ENCODE data around the gene PAFAH2. TPM values are rescaled to one million over a fixed set of nuclear protein-coding genes. Genes with fewer than 3 reads are reported as not detected.

PAFAH2 gene
- total RNA-seq, 1 experiment from 2014 or later: 8.5 TPM

DNA sequence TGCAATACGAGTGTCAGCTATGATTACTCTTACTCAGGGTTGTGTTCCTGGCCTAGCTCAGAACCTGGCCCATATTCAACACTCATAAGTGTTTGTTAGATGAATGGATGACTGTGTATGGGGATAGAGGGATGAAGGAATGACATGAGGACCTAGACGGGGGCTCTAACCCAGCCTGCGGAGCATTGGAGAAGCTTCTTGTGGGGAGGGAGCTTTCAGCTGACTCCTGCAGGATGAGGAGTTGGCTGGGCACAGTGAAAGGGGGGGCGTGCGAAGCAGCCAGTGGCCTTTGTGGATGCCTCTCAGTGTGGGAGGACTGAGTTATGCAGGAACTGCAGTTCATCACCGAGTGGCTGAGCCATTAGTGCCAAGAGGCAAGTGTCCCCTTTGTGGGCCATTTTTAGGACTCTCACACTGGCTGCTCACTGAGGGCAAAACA, 22.5 kb upstream of the PAFAH2 start:
- TF ChIP-seq SIN3A (IDR thresholded peaks at IDR 0.05; ENCODE audit: borderline replicate concordance, insufficient read depth, low read depth, low read length) (no peak), POLR2AphosphoS5 (IDR thresholded peaks at IDR 0.05; ENCODE audit: low read depth, low read length) (no peak), TCF7L2 (IDR thresholded peaks at IDR 0.05; ENCODE audit: low read depth, low read length) (no peak)
- TF ChIP-seq, protein P1, sequence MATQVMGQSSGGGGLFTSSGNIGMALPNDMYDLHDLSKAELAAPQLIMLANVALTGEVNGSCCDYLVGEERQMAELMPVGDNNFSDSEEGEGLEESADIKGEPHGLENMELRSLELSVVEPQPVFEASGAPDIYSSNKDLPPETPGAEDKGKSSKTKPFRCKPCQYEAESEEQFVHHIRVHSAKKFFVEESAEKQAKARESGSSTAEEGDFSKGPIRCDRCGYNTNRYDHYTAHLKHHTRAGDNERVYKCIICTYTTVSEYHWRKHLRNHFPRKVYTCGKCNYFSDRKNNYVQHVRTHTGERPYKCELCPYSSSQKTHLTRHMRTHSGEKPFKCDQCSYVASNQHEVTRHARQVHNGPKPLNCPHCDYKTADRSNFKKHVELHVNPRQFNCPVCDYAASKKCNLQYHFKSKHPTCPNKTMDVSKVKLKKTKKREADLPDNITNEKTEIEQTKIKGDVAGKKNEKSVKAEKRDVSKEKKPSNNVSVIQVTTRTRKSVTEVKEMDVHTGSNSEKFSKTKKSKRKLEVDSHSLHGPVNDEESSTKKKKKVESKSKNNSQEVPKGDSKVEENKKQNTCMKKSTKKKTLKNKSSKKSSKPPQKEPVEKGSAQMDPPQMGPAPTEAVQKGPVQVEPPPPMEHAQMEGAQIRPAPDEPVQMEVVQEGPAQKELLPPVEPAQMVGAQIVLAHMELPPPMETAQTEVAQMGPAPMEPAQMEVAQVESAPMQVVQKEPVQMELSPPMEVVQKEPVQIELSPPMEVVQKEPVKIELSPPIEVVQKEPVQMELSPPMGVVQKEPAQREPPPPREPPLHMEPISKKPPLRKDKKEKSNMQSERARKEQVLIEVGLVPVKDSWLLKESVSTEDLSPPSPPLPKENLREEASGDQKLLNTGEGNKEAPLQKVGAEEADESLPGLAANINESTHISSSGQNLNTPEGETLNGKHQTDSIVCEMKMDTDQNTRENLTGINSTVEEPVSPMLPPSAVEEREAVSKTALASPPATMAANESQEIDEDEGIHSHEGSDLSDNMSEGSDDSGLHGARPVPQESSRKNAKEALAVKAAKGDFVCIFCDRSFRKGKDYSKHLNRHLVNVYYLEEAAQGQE (IDR thresholded peaks at IDR 0.05; ENCODE audit: insufficient read depth in 1 of 2, low read depth in 2 of 2, low read length in 1 of 2): no peak
- TF ChIP-seq, protein P2, sequence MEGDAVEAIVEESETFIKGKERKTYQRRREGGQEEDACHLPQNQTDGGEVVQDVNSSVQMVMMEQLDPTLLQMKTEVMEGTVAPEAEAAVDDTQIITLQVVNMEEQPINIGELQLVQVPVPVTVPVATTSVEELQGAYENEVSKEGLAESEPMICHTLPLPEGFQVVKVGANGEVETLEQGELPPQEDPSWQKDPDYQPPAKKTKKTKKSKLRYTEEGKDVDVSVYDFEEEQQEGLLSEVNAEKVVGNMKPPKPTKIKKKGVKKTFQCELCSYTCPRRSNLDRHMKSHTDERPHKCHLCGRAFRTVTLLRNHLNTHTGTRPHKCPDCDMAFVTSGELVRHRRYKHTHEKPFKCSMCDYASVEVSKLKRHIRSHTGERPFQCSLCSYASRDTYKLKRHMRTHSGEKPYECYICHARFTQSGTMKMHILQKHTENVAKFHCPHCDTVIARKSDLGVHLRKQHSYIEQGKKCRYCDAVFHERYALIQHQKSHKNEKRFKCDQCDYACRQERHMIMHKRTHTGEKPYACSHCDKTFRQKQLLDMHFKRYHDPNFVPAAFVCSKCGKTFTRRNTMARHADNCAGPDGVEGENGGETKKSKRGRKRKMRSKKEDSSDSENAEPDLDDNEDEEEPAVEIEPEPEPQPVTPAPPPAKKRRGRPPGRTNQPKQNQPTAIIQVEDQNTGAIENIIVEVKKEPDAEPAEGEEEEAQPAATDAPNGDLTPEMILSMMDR (IDR thresholded peaks at IDR 0.05): no peak
- Histone ChIP-seq H3K27ac (ENCODE audit: low read length) (no peak overlapping the region), H3K27me3 (ENCODE audit: control insufficient read depth, insufficient read depth, low read length) (no peaks in the 10 kb centered on the region), H3K4me3 (ENCODE audit: low read depth in 2 of 2, low read length in 2 of 2) (no peak overlapping the region), H3K9me3 (ENCODE audit: control insufficient read depth, insufficient read depth, low read depth, low read length) (no peaks in the 10 kb centered on the region), H3K4me1 (ENCODE audit: control insufficient read depth, insufficient read depth, low read length) (no peaks in the 10 kb centered on the region), H3K36me3 (ENCODE audit: control insufficient read depth, insufficient read depth, low read length) (no peaks in the 10 kb centered on the region)
- ChIA-PET POLR2A (no interaction called here), CTCF (interaction anchor here (0.5 to 0.6 kb wide), 2 partner anchors 93 to 103 kb away, joined by 4 to 10 read pairs; no protein-coding TSS in a partner anchor)
- DNase-seq (ENCODE audit: low read depth, low spot score) (no peak), ATAC-seq (no peak)
- in situ Hi-C loops (cut with HindIII; ENCODE audit: low pct_unique_long_range_greater_than_20kb, low sequenced_read_pairs): no loop called here
- intact Hi-C loops (cut with micrococcal nuclease; ENCODE audit: unreplicated experiment): no loop called here
- no TSS peak for BruUV-seq (replicated peaks)

DNA sequence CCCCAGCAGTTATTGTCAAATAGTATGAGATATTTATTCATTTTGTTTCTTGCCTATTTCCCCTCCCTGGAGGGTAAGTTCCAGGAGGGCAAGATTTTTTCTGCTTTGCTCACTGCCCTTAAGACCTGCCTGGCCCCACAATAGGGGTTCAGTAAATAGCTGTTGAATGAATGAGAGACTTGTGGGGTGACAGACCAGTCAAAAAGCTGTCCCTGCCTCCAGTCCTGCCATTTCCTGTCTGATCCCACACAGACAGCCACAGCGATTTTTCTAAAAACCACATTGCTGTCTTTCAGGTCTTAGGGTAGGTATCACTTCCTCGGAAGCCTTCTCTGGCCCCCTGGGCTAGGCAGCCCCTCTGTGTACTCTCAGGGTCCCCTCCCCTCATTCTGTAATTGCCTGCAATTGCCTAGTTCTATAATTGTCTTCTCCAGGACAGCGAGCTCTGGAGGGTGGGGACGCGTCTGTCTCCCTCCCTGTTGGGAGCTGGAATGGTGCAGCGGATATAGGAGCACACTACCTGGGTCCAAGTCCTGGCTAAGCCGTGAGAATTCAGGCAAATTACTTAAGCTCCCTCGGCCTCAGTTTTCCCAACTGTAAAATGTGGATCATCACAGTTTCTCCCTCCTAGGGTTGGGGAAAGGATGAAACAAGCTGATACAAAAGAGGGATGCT, 21.9 kb upstream of the PAFAH2 start:
- ATAC-seq: no peak
- in situ Hi-C loops (cut with HindIII; ENCODE audit: low pct_unique_long_range_greater_than_20kb, low sequenced_read_pairs): no loop called here
- intact Hi-C loops (cut with micrococcal nuclease; ENCODE audit: unreplicated experiment): no loop called here
- Histone ChIP-seq H3K4me1 (ENCODE audit: control insufficient read depth, insufficient read depth, low read length) (no peaks in the 10 kb centered on the region), H3K4me3 (ENCODE audit: low read depth in 2 of 2, low read length in 2 of 2) (no peak overlapping the region), H3K27me3 (ENCODE audit: control insufficient read depth, insufficient read depth, low read length) (no peaks in the 10 kb centered on the region), H3K9me3 (ENCODE audit: control insufficient read depth, insufficient read depth, low read depth, low read length) (no peaks in the 10 kb centered on the region), H3K36me3 (ENCODE audit: control insufficient read depth, insufficient read depth, low read length) (no peaks in the 10 kb centered on the region), H3K27ac (ENCODE audit: low read length) (no peak overlapping the region)
- ChIA-PET POLR2A (interaction anchor here (0.5 kb wide), 1 partner anchor 70 kb away, joined by 4 read pairs; no protein-coding TSS in a partner anchor), CTCF (interaction anchor here (0.5 to 0.6 kb wide), 2 partner anchors 94 to 102 kb away, joined by 4 to 10 read pairs; no protein-coding TSS in a partner anchor)
- DNase-seq (ENCODE audit: low read depth, low spot score): no peak
- no peak for TF ChIP-seq SIN3A (IDR thresholded peaks at IDR 0.05; ENCODE audit: borderline replicate concordance, insufficient read depth, low read depth, low read length)
- no TSS peak for BruUV-seq (replicated peaks)

DNA sequence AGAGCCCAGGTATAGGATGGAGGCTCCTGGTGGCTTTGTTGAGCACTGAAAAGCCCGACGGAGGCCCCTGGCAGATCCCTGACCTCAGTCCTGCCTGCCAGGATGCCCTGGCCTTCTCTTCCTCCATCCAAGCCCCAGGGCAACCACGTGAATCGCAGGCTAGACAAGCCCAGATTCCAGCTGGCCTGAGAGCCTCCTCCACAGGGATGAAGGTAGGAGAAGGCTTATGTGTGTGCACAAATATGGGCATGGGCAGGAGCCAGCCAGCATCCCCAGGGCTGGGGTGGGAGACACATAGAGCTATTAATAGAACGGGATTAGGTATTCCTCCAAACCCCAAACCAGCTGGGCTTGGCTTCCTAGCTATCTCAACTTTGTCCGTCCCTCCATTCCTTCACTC, 19.7 kb upstream of the PAFAH2 start:
- POLR2A ChIA-PET: no interaction called here
- Histone ChIP-seq H3K9me3 (ENCODE audit: control insufficient read depth, insufficient read depth, low read depth, low read length) (no peaks in the 10 kb centered on the region), H3K4me1 (ENCODE audit: control insufficient read depth, insufficient read depth, low read length) (0 out of 2 replicates have a peak, but pooled peaks cover 3% of the 10 kb centered on the region), H3K36me3 (ENCODE audit: control insufficient read depth, insufficient read depth, low read length) (no peaks in the 10 kb centered on the region), H3K27ac (ENCODE audit: low read length) (no peak overlapping the region), H3K27me3 (ENCODE audit: control insufficient read depth, insufficient read depth, low read length) (no peaks in the 10 kb centered on the region), H3K4me3 (ENCODE audit: low read depth in 2 of 2, low read length in 2 of 2) (no peak overlapping the region)
- TF ChIP-seq, protein P2 (IDR thresholded peaks at IDR 0.05): no peak
- intact Hi-C loops (cut with micrococcal nuclease; ENCODE audit: unreplicated experiment): no loop called here
- DNase-seq (ENCODE audit: low read depth, low spot score): no peak
- BruUV-seq (replicated peaks): no TSS peak
- ATAC-seq: no peak
- CTCF ChIA-PET: interaction anchor here (0.9 kb wide), 1 partner anchor 127 kb away, joined by 4 read pairs; no protein-coding TSS in a partner anchor
- in situ Hi-C loops (cut with HindIII; ENCODE audit: low pct_unique_long_range_greater_than_20kb, low sequenced_read_pairs): no loop called here

Data from Panc1 (cell line).